ACHN (cell line): ENCODE data around the gene LRFN3.
A peak's percentile ranks its signal among the peaks of the same experiment; 100 is the strongest.
"Not testable (repeated sequence)": the region's sequence is repeated elsewhere in the genome, so short reads cannot be mapped to it uniquely, and the experiment has no call there.

ENCODE experiments used
- DNase-seq: peaks from one replicate; pipeline ENCODE4 v3.0.0-alpha.2; 2015
- in situ Hi-C: cut with HindIII; loops from 2 replicates; pipeline ENCODE4 v1.10.0; 2017; ENCODE audit warnings: low sequenced_read_pairs, low pct_ligation_motif_present, low pct_unique_long_range_greater_than_20kb

LRFN3 gene

DNA sequence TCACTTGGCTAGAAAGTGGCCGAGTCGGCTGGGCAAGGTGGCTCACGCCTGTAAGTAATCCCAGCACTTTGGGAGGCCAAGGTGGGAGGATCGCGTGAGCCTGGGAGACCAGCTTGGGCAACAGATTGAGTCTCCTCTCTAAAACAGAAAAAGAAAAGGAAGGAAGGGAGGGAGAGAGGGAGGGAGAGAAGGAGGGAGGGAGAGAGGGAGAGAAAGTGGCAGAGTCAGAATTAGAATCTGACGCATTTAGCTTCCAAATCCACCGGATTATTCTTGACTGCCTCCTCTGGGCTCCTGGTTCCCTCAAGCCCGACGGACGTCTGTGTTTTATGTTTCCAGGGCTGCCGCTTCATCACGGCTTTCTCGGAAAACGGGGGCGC, 22.5 kb downstream of the LRFN3 start:
- in situ Hi-C loops: no loop called here
- no peak for DNase-seq

GRCh38 chr19:35959040-35959967, 23.1 kb downstream of the LRFN3 start:
- in situ Hi-C loops: no loop called here
- no peak for DNase-seq

DNA sequence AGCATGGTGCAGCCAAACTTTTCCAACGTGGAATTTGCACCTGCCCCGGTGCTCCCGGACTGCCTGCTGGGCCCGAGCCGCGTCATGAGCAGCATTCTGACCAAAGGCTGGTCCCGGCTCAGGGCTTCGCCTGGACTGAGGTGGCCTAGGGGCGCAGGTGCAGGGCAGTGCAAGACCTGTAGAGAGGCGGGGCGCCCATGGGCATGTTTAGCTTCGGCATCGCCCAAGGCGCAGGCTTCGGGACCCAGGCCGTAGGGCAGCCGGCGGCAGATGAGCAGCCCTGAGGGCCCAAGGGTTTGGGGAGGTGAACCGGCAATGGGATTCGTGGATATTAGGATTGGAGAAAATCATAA, 23.8 kb downstream of the LRFN3 start:
- no peak for DNase-seq
- in situ Hi-C loops: no loop called here

- DNase-seq: no peak
- in situ Hi-C loops: no loop called here
Observed at GRCh38 chr19:35960432-35960972, 24.3 kb downstream of the LRFN3 start.

DNA sequence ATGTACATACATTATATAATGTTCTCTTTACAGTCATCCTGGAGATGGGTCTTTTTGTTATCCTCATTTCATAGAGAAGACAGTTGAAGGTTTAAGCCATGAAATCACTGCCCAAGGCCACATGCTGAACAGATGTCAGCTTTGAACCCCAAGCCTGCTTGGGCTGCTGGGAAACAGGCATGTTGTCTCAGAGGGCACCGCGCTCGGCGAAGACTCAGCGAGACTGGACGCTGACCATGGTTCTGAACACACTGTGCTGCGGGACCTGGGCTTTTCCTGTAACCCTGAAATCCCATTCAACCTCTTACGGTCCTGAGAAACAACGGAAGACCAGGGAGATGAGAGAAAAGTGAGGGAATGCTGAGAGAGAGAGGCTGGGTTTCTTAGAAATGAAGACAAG, 27.3 kb downstream of the LRFN3 start:
- peak; percentile 63 for DNase-seq
- in situ Hi-C loops: no loop called here

GRCh38 chr19:35966771-35967170, 30.6 kb downstream of the LRFN3 start:
- no peak for DNase-seq
- in situ Hi-C loops: no loop called here

DNA sequence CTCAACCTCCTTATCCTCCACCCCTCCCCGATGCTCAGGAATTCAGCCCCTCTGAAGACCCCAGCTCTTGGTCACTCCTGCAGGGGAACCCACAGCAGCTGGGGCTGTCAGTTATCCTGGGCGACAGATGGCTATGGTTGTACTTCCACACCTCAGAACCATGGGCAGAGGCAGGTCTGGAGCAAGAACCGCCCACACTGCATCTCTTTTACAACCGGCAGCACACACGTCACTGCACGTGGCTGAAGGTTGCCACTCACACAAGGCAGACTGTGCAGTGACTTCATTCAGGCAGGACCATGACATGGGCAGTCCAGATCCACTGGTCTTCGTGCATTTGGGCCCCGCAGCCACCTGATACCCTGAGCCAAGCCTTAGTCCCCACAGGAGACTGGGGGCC, 37.3 kb downstream of the LRFN3 start:
- in situ Hi-C loops: no loop called here
- DNase-seq: no peak

- in situ Hi-C loops: no loop called here
- peak; percentile 43 for DNase-seq
Observed at GRCh38 chr19:35975608-35976214, 39.5 kb downstream of the LRFN3 start.

GRCh38 chr19:35977446-35978222, 41.5 kb downstream of the LRFN3 start:
- DNase-seq: peak; percentile 12
- in situ Hi-C loops: no loop called here

DNA sequence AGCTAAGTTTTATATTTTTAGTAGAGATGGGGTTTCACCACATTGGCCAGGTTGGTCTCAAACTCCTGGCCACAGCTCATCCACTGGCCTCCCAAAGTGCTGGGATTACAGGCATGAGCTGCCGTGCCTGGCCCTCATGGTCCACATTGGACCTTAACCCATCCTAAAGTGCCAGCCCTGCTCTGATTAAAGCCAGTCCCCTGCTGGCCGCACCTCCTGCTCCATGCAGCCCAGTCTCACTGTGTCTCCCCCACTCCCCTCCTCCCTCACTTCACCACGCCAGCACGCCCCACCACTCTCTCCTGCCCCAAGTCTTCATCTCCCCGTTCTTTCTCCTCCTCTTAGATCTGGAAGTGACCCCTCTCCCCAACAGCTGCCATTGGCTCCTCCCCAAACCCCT, 42.1 kb downstream of the LRFN3 start:
- no peak for DNase-seq
- in situ Hi-C loops: no loop called here

DNA sequence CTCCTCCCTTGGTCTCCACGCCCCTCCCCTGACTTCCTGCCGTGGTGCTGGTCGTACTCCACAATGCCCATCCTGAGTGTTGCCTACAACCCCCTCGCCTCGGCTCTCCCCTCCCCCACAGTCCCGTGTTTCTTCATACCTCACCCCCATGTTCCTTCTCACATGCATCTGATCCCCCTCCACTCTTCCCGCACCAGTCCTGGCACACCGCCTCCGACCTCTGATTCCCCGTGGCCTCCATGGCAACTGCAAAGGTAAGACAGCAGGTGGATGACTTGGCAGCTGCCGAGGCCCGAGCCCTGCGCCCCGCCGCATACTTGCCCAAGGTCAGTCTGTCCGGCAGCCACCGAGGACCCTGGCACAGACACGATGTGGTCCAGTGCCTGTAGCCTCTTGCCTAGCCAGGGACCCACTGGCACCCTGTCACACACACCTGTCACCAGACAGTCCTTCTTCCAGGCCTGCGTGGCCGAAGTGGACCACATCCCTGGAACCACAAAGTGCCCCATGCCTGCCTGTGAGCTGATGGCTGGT, 42.7 kb downstream of the LRFN3 start:
- DNase-seq: no peak
- in situ Hi-C loops: no loop called here

DNA sequence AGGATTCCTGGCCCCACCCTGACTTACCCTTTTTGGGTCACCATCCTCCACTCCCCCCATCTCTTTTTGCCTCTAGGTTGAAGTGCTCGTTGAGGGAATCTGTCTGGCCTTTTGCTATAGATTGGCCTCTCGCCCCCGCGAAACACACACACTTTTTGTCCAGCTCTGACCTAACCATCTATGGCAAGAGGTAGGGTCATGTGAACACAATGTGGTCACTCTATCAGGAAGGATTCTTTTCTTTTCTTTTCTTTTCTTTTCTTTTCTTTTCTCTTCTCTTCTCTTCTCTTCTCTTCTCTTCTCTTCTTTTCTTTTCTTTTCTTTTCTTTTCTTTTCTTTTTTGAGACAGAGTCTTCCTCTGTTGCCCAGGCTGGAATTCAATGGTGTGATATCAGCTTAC, 44.8 kb downstream of the LRFN3 start:
- in situ Hi-C loops, DNase-seq: not testable (repeated sequence)

- no peak for DNase-seq
- in situ Hi-C loops: no loop called here
Observed at GRCh38 chr19:35983177-35983576, 47.0 kb downstream of the LRFN3 start.

DNA sequence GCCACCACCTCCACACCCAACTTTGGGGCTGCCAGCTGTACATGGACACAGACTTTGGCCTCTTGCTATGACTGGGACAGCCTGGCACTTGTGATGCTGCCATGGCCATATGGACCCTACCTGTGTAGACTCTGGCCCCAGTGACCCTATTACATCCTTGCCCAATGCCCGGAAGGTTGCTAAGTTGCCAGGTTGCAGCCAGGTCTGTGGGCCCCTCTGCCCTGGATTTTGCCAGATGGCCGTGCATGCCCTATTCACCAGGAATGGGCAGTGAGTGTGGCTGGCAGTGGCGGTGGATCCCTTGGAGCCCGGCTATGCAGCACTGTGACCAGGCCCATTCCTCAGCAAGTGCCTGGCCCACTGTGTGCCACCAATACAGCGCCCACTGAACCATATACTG, 49.9 kb downstream of the LRFN3 start:
- in situ Hi-C loops: no loop called here
- no peak for DNase-seq

GRCh38 chr19:35986664-35987570, 50.7 kb downstream of the LRFN3 start:
- no peak for DNase-seq
- in situ Hi-C loops: no loop called here

DNA sequence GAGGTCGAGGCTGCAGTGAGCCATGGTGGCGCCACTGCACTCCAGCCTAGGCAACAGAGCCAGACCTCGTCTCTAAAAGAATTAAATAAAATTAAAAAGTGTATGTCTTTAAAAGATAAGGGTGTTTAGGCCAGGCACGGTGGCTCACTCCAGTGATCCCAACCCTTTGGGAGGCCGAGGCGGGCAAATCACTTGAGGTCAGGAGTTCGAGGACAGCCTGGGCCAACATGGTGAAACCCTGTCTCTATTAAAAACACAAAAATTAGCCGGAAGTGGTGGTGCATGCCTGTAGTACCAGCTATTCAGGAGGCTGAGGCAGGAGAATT, 51.4 kb downstream of the LRFN3 start:
- DNase-seq: no peak
- in situ Hi-C loops: no loop called here

DNA sequence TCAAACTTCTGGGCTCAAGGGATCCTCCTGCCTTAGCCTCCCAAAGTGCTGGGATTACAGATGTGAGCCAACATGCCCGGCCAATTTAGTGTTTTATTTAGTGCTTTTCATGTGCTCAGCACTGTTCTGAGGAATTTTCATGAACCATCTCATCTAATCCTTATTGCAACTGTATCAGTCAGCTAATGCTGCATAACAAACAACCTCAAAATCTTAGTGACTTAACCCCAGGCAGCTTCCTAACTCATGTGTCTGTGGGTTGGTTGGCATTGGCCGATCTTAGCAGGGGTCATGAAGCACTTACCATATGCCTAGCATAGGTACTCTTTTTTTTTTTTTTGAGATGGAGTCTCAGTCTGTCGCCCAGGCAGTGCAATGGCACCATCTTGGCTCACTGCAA, 52.6 kb downstream of the LRFN3 start:
- no peak for DNase-seq
- in situ Hi-C loops: no loop called here

DNA sequence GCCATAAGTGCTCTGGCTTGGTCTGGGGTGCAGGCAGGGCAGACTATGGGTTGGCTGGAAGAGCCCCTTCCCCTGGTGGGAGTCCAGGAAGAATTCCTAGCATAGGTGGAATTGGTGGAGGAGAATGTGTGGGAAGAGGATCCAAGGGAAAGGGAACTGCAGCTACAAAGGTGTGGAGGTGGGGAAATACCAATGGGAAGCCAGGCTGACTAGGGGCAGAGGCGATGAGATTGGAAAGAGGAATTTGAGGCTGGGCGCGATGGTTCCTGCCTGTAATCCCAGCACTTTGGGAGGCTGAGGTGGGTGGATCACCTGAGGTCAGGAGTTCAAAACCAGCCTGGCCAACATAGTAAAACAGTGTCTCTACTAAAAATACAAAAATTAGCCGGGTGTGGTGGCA, 54.0 kb downstream of the LRFN3 start:
- in situ Hi-C loops: no loop called here
- no peak for DNase-seq
